IPS-18a (cell line): ENCODE measurements around the gene KLC1.
"Not testable (repeated sequence)": the region's sequence is repeated elsewhere in the genome, so short reads cannot be mapped to it uniquely, and the experiment has no call there.

Source experiments
- H3K27ac ChIP-seq: one replicate; pipeline ENCODE4 v1.5.1; 2013; ENCODE audit warnings: low read length
- H3K27me3 ChIP-seq: one replicate; pipeline ENCODE4 v1.6.1; 2013; ENCODE audit warnings: mild to moderate bottlenecking, low read length; ENCODE audit not compliant: control insufficient read depth, insufficient read depth
- H3K36me3 ChIP-seq: one replicate; pipeline ENCODE4 v1.6.1; 2013; ENCODE audit warnings: low read depth, low read length; ENCODE audit not compliant: control insufficient read depth
- H3K4me1 ChIP-seq: one replicate; pipeline ENCODE4 v1.6.1; 2013; ENCODE audit warnings: low read depth, low read length; ENCODE audit not compliant: control insufficient read depth
- H3K4me3 ChIP-seq: one replicate; pipeline ENCODE4 v1.5.1; 2013; ENCODE audit warnings: low read length
- H3K9ac ChIP-seq: one replicate; pipeline ENCODE4 v1.6.1; 2013; ENCODE audit warnings: mild to moderate bottlenecking, low read length, moderate library complexity
- H3K9me3 ChIP-seq: one replicate; pipeline ENCODE4 v1.6.1; 2013; ENCODE audit warnings: low read depth, low read length; ENCODE audit not compliant: control insufficient read depth

KLC1 gene

GRCh38 chr14:103650213-103650612 lies 21.2 kb downstream of the KLC1 start:
- H3K27ac ChIP-seq = no peak overlapping the region

GRCh38 chr14:103651585-103651984 lies 22.6 kb downstream of the KLC1 start:
- Histone ChIP-seq H3K9me3 (no peaks in the 10 kb centered on the region), H3K27ac (no peak overlapping the region), H3K4me1 (no peaks in the 10 kb centered on the region), H3K27me3 (no peaks in the 10 kb centered on the region), H3K36me3 (peaks cover 21% of the 10 kb centered on the region), H3K4me3 (no peak overlapping the region), H3K9ac (no peak overlapping the region)

More at GRCh38 chr14:103650213-103650612, 21.2 kb downstream of the KLC1 start:
- Histone ChIP-seq H3K9ac (no peak overlapping the region), H3K4me1 (no peaks in the 10 kb centered on the region), H3K27me3 (no peaks in the 10 kb centered on the region), H3K36me3 (peaks cover 9% of the 10 kb centered on the region), H3K4me3 (no peak overlapping the region), H3K9me3 (no peaks in the 10 kb centered on the region)

- H3K4me3 ChIP-seq = no peak overlapping the region
- no peak overlapping the region for H3K9ac ChIP-seq
- H3K27ac ChIP-seq = no peak overlapping the region
- H3K36me3 ChIP-seq = peaks cover 33% of the 10 kb centered on the region
- no peaks in the 10 kb centered on the region for H3K27me3 ChIP-seq
- no peaks in the 10 kb centered on the region for H3K4me1 ChIP-seq
- H3K9me3 ChIP-seq = no peaks in the 10 kb centered on the region
Measured at GRCh38 chr14:103652806-103653205, 23.8 kb downstream of the KLC1 start.

GRCh38 chr14:103653336-103653735 lies 24.3 kb downstream of the KLC1 start:
- H3K9ac ChIP-seq, H3K9me3 ChIP-seq, H3K27ac ChIP-seq, H3K4me3 ChIP-seq, H3K4me1 ChIP-seq, H3K27me3 ChIP-seq: not testable (repeated sequence)
- peaks cover 38% of the 10 kb centered on the region for H3K36me3 ChIP-seq

- Histone ChIP-seq H3K27ac (no peak overlapping the region), H3K4me1 (no peaks in the 10 kb centered on the region), H3K9ac (no peak overlapping the region), H3K36me3 (peaks cover 38% of the 10 kb centered on the region), H3K27me3 (no peaks in the 10 kb centered on the region), H3K4me3 (no peak overlapping the region), H3K9me3 (no peaks in the 10 kb centered on the region)
Measured at GRCh38 chr14:103653805-103654204, 24.8 kb downstream of the KLC1 start.

DNA sequence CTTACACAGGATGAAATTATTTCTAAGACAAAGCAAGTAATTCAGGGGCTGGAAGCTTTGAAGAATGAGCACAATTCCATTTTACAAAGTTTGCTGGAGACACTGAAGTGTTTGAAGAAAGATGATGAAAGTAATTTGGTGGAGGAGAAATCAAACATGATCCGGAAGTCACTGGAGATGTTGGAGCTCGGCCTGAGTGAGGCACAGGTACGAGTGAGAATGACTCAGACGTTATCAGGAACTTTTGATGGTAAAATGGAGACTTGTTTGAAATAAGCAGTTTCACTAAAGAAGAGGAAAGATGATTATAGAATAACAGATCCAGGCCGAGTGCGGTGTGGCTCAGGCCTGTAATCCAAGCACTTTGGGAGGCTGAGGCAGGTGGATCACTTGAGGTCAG lies 25.6 kb downstream of the KLC1 start:
- H3K9ac ChIP-seq = no peak overlapping the region

DNA sequence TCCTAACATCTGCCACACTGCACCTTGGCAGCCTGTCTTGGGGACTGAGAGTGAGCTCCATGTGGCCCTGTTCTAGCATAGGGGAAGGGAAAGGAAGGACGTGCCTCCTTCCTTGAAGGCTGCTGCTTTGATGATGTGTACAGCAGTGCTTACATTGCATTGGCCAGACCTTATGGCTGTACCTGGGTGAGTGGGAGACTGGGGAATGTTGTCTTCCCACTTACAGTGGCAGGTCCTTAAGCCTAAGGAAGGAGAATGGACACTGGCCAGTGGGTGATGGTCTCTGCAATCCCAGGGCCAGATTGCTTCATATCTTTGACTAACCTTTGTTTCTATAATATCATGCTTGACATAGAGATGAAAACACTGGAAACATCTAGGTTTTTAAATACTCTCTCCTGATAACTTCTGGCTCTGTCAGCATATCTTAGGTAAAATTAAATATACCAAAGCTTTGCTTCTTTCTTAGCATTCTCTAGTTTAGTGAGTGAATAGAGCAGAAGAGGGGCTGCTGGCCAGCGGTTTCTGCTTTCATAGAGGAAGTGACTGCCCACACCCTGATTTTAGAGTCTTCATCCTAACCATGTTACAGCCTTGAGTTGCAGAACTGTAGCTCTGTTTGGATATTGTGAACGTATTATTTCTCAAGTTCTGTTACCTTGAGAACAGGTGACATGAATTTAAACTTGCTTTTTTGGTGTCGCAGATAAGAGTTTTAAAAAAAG lies 27.2 kb downstream of the KLC1 start:
- Histone ChIP-seq H3K27ac (no peak overlapping the region), H3K4me1 (no peaks in the 10 kb centered on the region), H3K36me3 (peaks cover 51% of the 10 kb centered on the region), H3K4me3 (no peak overlapping the region), H3K9me3 (no peaks in the 10 kb centered on the region), H3K9ac (no peak overlapping the region), H3K27me3 (no peaks in the 10 kb centered on the region)

More for the DNA sequence above, 25.6 kb downstream of the KLC1 start:
- Histone ChIP-seq H3K9me3 (no peaks in the 10 kb centered on the region), H3K27me3 (no peaks in the 10 kb centered on the region), H3K36me3 (peaks cover 43% of the 10 kb centered on the region), H3K27ac (no peak overlapping the region), H3K4me3 (no peak overlapping the region), H3K4me1 (no peaks in the 10 kb centered on the region)

DNA sequence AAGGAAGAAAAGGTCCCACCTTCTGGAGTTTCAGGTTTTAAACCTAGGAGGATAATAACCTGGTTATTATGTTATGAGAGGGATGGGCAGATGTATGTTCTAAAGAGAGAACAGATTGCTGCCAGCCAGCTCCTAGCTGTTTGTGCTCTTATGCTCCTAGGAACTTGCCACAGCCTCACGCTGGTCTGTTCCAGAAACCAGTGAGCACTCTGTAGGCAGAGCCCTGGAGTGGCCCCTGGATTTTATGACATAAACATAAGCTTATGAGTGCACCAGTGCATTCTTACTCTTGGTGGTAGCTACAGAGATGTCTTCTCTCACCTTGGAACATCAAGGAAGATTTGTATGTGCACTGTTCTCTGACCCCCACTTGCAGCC lies 27.7 kb downstream of the KLC1 start:
- Histone ChIP-seq H3K4me1 (no peaks in the 10 kb centered on the region), H3K4me3 (no peak overlapping the region), H3K9me3 (no peaks in the 10 kb centered on the region), H3K9ac (no peak overlapping the region), H3K27ac (no peak overlapping the region), H3K27me3 (no peaks in the 10 kb centered on the region), H3K36me3 (peaks cover 52% of the 10 kb centered on the region)

DNA sequence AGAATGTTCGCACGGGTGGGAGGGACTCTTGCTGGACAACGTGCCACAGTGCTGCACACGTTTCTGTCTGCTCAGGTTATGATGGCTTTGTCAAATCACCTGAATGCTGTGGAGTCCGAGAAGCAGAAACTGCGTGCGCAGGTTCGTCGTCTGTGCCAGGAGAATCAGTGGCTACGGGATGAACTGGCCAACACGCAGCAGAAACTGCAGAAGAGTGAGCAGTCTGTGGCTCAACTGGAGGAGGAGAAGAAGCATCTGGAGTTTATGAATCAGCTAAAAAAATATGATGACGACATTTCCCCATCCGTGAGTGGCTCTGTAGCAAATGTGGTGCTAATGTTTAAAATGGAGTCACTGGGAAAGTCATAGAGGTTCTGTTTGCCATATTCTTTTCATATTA lies 28.5 kb downstream of the KLC1 start:
- Histone ChIP-seq H3K27ac (no peak overlapping the region), H3K36me3 (peaks cover 58% of the 10 kb centered on the region), H3K9ac (no peak overlapping the region), H3K4me3 (no peak overlapping the region), H3K4me1 (no peaks in the 10 kb centered on the region), H3K9me3 (no peaks in the 10 kb centered on the region), H3K27me3 (no peaks in the 10 kb centered on the region)

DNA sequence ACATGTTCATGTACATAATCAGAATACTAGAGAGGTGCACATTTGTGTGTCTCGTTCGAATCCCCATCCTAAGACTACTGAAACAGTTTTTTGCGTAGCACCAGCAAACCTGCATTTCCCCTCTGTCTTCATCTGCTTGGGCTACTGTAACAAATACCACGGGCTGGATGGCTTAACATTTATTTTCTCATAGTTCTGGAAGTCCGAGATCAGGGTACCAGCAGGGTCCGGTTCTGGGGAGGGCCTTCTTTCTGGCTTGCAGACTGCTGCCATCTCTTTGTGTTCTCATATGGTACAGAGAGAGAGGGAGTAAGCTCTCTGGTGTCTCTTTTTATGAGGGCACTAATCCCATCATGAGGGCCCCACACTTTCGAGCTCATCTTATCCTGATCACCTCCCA lies 30.6 kb downstream of the KLC1 start:
- Histone ChIP-seq H3K4me3 (no peak overlapping the region), H3K9ac (no peak overlapping the region), H3K27me3 (no peaks in the 10 kb centered on the region), H3K9me3 (no peaks in the 10 kb centered on the region), H3K4me1 (no peaks in the 10 kb centered on the region), H3K27ac (no peak overlapping the region), H3K36me3 (peaks cover 69% of the 10 kb centered on the region)

GRCh38 chr14:103662029-103662428 lies 33.0 kb downstream of the KLC1 start:
- H3K36me3 ChIP-seq = peaks cover 53% of the 10 kb centered on the region
- no peak overlapping the region for H3K9ac ChIP-seq
- H3K4me1 ChIP-seq = no peaks in the 10 kb centered on the region
- H3K27me3 ChIP-seq = no peaks in the 10 kb centered on the region
- no peaks in the 10 kb centered on the region for H3K9me3 ChIP-seq
- H3K27ac ChIP-seq = no peak overlapping the region
- H3K4me3 ChIP-seq = no peak overlapping the region

- Histone ChIP-seq H3K27ac (no peak overlapping the region), H3K4me1 (no peaks in the 10 kb centered on the region), H3K36me3 (peaks cover 49% of the 10 kb centered on the region), H3K9me3 (no peaks in the 10 kb centered on the region), H3K4me3 (no peak overlapping the region), H3K27me3 (no peaks in the 10 kb centered on the region), H3K9ac (no peak overlapping the region)
Measured at GRCh38 chr14:103662591-103662990, 33.6 kb downstream of the KLC1 start.
